ENCODE results near the gene ERF. TPM values are rescaled to one million over a fixed set of nuclear protein-coding genes. Genes with fewer than 3 reads are reported as not detected.

The ERF gene
- total RNA-seq, 2 donors from 2014 or later: 46.6 to 49.8 TPM

DNA sequence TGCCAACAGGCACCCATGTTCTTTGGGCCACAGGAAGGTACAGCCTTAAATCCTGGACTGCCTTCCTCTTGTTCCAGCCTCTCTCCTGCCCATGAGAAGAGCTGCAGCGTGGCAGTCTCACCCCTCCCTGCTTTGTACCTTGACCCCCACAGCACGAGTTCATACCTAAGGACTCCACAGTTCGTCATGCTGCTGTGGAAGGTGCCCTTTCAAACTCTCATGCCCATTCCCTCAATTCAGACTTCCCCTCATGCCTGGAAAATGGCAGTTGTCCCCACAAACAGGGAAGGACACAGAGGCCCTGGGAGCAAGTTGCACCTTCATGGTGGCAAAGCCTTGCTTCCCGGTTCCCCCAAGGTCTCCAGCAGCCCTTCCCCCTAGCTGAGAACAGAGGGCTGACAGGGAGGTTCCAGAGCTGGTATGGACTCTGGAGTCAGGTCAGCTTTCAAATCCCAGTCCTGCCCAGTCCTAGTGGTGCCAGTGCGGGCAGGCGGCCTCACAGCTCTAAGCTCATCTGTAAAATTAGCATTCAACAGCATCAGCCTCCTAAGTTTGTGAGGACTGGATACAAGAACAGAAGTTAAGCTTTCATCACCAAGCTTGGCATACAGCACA is 21.1 kb downstream of the ERF start:
- Histone ChIP-seq H3K27me3 (replicated peaks; ENCODE audit: insufficient read depth) (no peaks in the 10 kb centered on the region), H3K27ac (no peak overlapping the region), H3K36me3 (peaks cover 57% of the 10 kb centered on the region), H3K4me1 (ENCODE audit: control insufficient read depth in 1 of 2, low read depth in 2 of 2) (no peaks in the 10 kb centered on the region), H3K4me3 (no peak overlapping the region), H3K9me3 (no peaks in the 10 kb centered on the region)
- no peak for TF ChIP-seq CTCF (IDR thresholded peaks at IDR 0.05)
- ATAC-seq (ENCODE audit: insufficient number of reproducible peaks, low FRiP score, low read depth): no peak
- DNase-seq (ENCODE audit: low spot score): no peak

DNA sequence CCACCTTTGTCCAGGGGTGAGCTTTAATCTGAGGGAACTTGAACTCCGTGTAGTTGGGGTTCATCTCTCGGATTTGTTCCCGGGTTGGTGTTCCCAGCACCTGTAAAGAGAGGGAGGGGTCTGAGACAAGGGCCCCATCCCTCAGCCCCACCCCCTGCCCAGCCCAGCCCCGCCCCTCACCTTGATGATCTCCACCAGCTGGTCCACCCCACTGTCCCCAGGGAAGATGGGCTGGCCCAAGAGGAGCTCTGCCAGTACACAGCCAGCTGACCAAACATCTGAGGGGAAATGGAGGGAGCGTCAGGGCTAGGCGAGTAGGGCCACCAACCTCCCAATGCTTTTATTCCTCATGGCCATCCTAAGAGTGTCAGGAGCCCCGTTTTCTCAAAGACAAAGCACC is 21.8 kb downstream of the ERF start:
- H3K36me3 ChIP-seq: peaks cover 59% of the 10 kb centered on the region
- no peaks in the 10 kb centered on the region for H3K4me1 ChIP-seq (ENCODE audit: control insufficient read depth in 1 of 2, low read depth in 2 of 2)
- H3K9me3 ChIP-seq: no peaks in the 10 kb centered on the region
- H3K4me3 ChIP-seq: no peak overlapping the region
- ATAC-seq (ENCODE audit: insufficient number of reproducible peaks, low FRiP score, low read depth) (no peak), DNase-seq (ENCODE audit: low spot score) (no peak)
- no peak overlapping the region for H3K27ac ChIP-seq
- no peak for TF ChIP-seq CTCF (IDR thresholded peaks at IDR 0.05)
- no peaks in the 10 kb centered on the region for H3K27me3 ChIP-seq (replicated peaks; ENCODE audit: insufficient read depth)

- Histone ChIP-seq H3K36me3 (peaks cover 59% of the 10 kb centered on the region), H3K9me3 (no peaks in the 10 kb centered on the region), H3K27me3 (replicated peaks; ENCODE audit: insufficient read depth) (no peaks in the 10 kb centered on the region), H3K4me1 (ENCODE audit: control insufficient read depth in 1 of 2, low read depth in 2 of 2) (no peaks in the 10 kb centered on the region), H3K27ac (no peak overlapping the region), H3K4me3 (no peak overlapping the region)
- DNase-seq (ENCODE audit: low spot score) (no peak), ATAC-seq (ENCODE audit: insufficient number of reproducible peaks, low FRiP score, low read depth) (no peak)
- TF ChIP-seq CTCF (IDR thresholded peaks at IDR 0.05): no peak
These were observed 22.5 kb downstream of the ERF start for GRCh38 chr19:42232435-42232834.

DNA sequence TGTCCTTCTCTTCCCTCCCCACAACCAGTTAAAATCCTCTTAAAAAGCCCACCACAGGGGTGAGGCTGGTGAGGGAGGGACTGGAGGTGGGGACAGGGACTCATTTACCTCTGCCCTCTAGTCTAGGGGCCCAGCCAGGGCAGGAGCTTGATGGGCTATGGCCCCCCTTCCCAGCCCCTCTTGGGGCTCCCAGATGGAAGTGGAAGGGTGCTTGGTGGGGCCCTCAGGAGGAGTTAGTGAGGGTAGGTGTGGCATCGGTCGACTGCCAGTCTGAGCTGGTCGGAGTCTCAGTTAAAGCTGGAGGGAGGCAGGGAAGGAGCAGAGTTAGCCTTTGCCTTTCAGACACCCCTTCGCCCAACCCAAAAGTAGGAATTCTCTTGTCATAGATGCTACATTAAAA is 24.4 kb downstream of the ERF start:
- H3K4me1 ChIP-seq (ENCODE audit: control insufficient read depth in 1 of 2, low read depth in 2 of 2): no peaks in the 10 kb centered on the region
- no peak overlapping the region for H3K27ac ChIP-seq
- DNase-seq (ENCODE audit: low spot score): no peak
- no peaks in the 10 kb centered on the region for H3K9me3 ChIP-seq
- no peak for TF ChIP-seq CTCF (IDR thresholded peaks at IDR 0.05)
- ATAC-seq (ENCODE audit: insufficient number of reproducible peaks, low FRiP score, low read depth): no peak
- no peaks in the 10 kb centered on the region for H3K27me3 ChIP-seq (replicated peaks; ENCODE audit: insufficient read depth)
- no peak overlapping the region for H3K4me3 ChIP-seq
- H3K36me3 ChIP-seq: peaks cover 65% of the 10 kb centered on the region

DNA sequence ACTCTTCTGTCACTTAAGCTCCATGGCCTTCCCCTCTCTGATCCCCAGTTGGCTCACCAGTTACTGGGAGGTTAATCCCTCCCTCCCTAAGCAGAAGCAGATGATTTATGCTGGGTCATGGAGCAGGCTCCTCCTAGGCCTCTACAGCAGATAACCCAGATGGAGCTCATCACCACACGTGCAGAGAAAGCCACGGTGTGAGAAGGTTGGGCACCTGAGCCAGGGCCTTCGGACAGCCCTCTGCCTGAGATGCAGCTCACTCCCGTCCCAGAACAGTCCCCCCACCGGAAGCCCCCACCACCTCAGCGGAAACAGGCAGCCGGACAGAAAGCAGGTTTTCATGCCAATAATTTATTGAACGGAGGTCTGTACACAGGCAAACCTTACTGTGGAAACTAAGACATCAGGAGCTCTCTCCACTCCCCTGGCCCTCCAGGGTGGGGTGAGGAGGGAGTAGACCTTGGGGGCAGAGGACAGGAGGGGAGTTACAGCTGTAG is 25.0 kb downstream of the ERF start:
- ATAC-seq (ENCODE audit: insufficient number of reproducible peaks, low FRiP score, low read depth): no peak
- Histone ChIP-seq H3K4me1 (ENCODE audit: control insufficient read depth in 1 of 2, low read depth in 2 of 2) (no peaks in the 10 kb centered on the region), H3K27ac (no peak overlapping the region), H3K9me3 (no peaks in the 10 kb centered on the region), H3K4me3 (no peak overlapping the region), H3K27me3 (replicated peaks; ENCODE audit: insufficient read depth) (no peaks in the 10 kb centered on the region), H3K36me3 (peaks cover 68% of the 10 kb centered on the region)
- no peak for TF ChIP-seq CTCF (IDR thresholded peaks at IDR 0.05)
- no peak for DNase-seq (ENCODE audit: low spot score)
